H9 (cell line): Measurements from ENCODE around the gene SATB1. TPM values are rescaled to one million over a fixed set of nuclear protein-coding genes. Genes with fewer than 3 reads are reported as not detected.

Experiments used
- DNase-seq: peaks from one replicate; pipeline ENCODE4 v3.0.0-alpha.2; 2017
- H2AFZ ChIP-seq: one replicate; pipeline ENCODE4 v1.6.1; 2013; ENCODE audit warnings: mild to moderate bottlenecking, low read length, control low read depth, moderate library complexity
- H2AK5ac ChIP-seq: 2 replicates; pipeline ENCODE4 v1.6.1; 2013; ENCODE audit warnings: low read length, control low read depth, mixed read lengths; ENCODE audit not compliant: insufficient read length
- H2BK120ac ChIP-seq: one replicate; pipeline ENCODE4 v1.6.1; 2013; ENCODE audit warnings: low read depth, mild to moderate bottlenecking, low read length, control low read depth, inconsistent platforms; ENCODE audit not compliant: poor library complexity, severe bottlenecking
- H2BK12ac ChIP-seq: 2 replicates; pipeline ENCODE4 v1.6.1; 2013; ENCODE audit warnings: low read length, control low read depth, mixed read lengths, low read depth; ENCODE audit not compliant: insufficient read length
- H2BK15ac ChIP-seq: 2 replicates; pipeline ENCODE4 v1.6.1; 2013; ENCODE audit warnings: low read depth, low read length, control low read depth
- H2BK20ac ChIP-seq: one replicate; pipeline ENCODE4 v1.6.1; 2013; ENCODE audit warnings: low read depth, mild to moderate bottlenecking, low read length, control low read depth, inconsistent platforms; ENCODE audit not compliant: poor library complexity, severe bottlenecking
- H2BK5ac ChIP-seq: 2 replicates; pipeline ENCODE4 v1.6.1; 2013; ENCODE audit warnings: low read length, control low read depth, mixed read lengths; ENCODE audit not compliant: insufficient read length
- H3K14ac ChIP-seq: 2 replicates; pipeline ENCODE4 v1.6.1; 2013; ENCODE audit warnings: low read length, control low read depth; ENCODE audit not compliant: insufficient read depth
- H3K18ac ChIP-seq: 2 replicates; pipeline ENCODE4 v1.6.1; 2013; ENCODE audit warnings: low read depth, mild to moderate bottlenecking, mixed read lengths, low read length, control low read depth; ENCODE audit not compliant: insufficient read length
- H3K23ac ChIP-seq: 2 replicates; pipeline ENCODE4 v1.6.1; 2013; ENCODE audit warnings: low read length, control low read depth, mixed read lengths, low read depth; ENCODE audit not compliant: insufficient read length
- H3K23me2 ChIP-seq: 2 replicates; pipeline ENCODE4 v1.6.1; 2013; ENCODE audit warnings: low read depth, mild to moderate bottlenecking, mixed read lengths, low read length, control low read depth; ENCODE audit not compliant: insufficient read length, poor library complexity, severe bottlenecking
- H3K27ac ChIP-seq: 2 replicates; pipeline ENCODE4 v1.5.1; 2013; ENCODE audit warnings: low read length, control low read depth, mixed read lengths, low read depth; ENCODE audit not compliant: insufficient read length
- H3K27me3 ChIP-seq: 2 replicates; pipeline ENCODE4 v1.6.1; 2013; ENCODE audit warnings: low read length, control low read depth, inconsistent platforms; ENCODE audit not compliant: insufficient read depth
- H3K4ac ChIP-seq: 2 replicates; pipeline ENCODE4 v1.6.1; 2013; ENCODE audit warnings: low read depth, mild to moderate bottlenecking, control low read depth, inconsistent platforms, low read length, moderate library complexity
- H3K4me1 ChIP-seq: 2 replicates; pipeline ENCODE4 v1.6.1; 2013; ENCODE audit warnings: low read length, control low read depth, inconsistent platforms; ENCODE audit not compliant: insufficient read depth
- H3K4me2 ChIP-seq: 2 replicates; pipeline ENCODE4 v1.6.1; 2013; ENCODE audit warnings: low read length, control low read depth, mixed read lengths; ENCODE audit not compliant: insufficient read length, insufficient read depth
- H3K56ac ChIP-seq: 2 replicates; pipeline ENCODE4 v1.6.1; 2013; ENCODE audit warnings: low read depth, mild to moderate bottlenecking, mixed read lengths, low read length, control low read depth; ENCODE audit not compliant: insufficient read length
- H3K79me1 ChIP-seq: 2 replicates; pipeline ENCODE4 v1.6.1; 2013; ENCODE audit warnings: low read depth, mild to moderate bottlenecking, moderate library complexity, low read length, control low read depth, inconsistent platforms; ENCODE audit not compliant: insufficient read depth, poor library complexity, severe bottlenecking
- H3K79me2 ChIP-seq: 2 replicates; pipeline ENCODE4 v1.6.1; 2013; ENCODE audit warnings: low read length, control low read depth, inconsistent platforms; ENCODE audit not compliant: insufficient read depth
- H3K9ac ChIP-seq: 2 replicates; pipeline ENCODE4 v1.6.1; 2013; ENCODE audit warnings: low read length, control low read depth, mixed read lengths; ENCODE audit not compliant: insufficient read length; ENCODE audit errors: extremely low read depth
- H3K9me3 ChIP-seq: one replicate; pipeline ENCODE4 v1.6.1; 2013; ENCODE audit warnings: low read depth, low read length, inconsistent platforms; ENCODE audit not compliant: control insufficient read depth
- H3T11ph ChIP-seq: one replicate; pipeline ENCODE4 v1.6.1; 2013; ENCODE audit warnings: mild to moderate bottlenecking, low read length, control low read depth, inconsistent platforms
- H4K20me1 ChIP-seq: one replicate; pipeline ENCODE4 v1.6.1; 2013; ENCODE audit not compliant: control insufficient read depth, insufficient read length, insufficient read depth
- H4K5ac ChIP-seq: 2 replicates; pipeline ENCODE4 v1.6.1; 2013; ENCODE audit warnings: low read depth, mild to moderate bottlenecking, mixed read lengths, low read length, control low read depth; ENCODE audit not compliant: insufficient read length
- H4K8ac ChIP-seq: replicated peaks from 2 replicates; pipeline ENCODE4 v1.6.1; 2013; ENCODE audit warnings: low read length, control low read depth, mixed read lengths, low read depth; ENCODE audit not compliant: insufficient read length
- H4K91ac ChIP-seq: 2 replicates; pipeline ENCODE4 v1.6.1; 2013; ENCODE audit warnings: low read depth, mild to moderate bottlenecking, moderate library complexity, mixed read lengths, low read length, control low read depth; ENCODE audit not compliant: insufficient read length
- H3K27ac Mint-ChIP-seq, 3 experiments: 2 replicates in 2 of 3; 3 replicates in 1 of 3; pipeline ENCODE4 v1.8.0; 2020 to 2021; ENCODE audit warnings: mixed read lengths in 3 of 3, mild to moderate bottlenecking in 1 of 3, moderate library complexity in 1 of 3
- H3K27me3 Mint-ChIP-seq: 2 replicates; pipeline ENCODE4 v1.8.0; 2021; ENCODE audit warnings: low read depth, mild to moderate bottlenecking, moderate library complexity, mixed read lengths
- H3K36me3 Mint-ChIP-seq, 3 experiments: 2 replicates in 2 of 3; 3 replicates in 1 of 3; pipeline ENCODE4 v1.8.0; 2020 to 2021; ENCODE audit warnings: low read depth in 3 of 3, mixed read lengths in 3 of 3; ENCODE audit not compliant: insufficient read depth in 1 of 3
- H3K4me1 Mint-ChIP-seq, 2 experiments: 2 replicates each; pipeline ENCODE4 v1.8.0; 2020; ENCODE audit warnings: mixed read lengths in 2 of 2
- H3K4me3 Mint-ChIP-seq, 2 experiments: 2 replicates in 1 of 2; 3 replicates in 1 of 2; pipeline ENCODE4 v1.8.0; 2020 to 2021; ENCODE audit warnings: mild to moderate bottlenecking in 2 of 2, mixed read lengths in 2 of 2, moderate library complexity in 1 of 2
- H3K9me3 Mint-ChIP-seq, 2 experiments: 2 replicates in 1 of 2; 3 replicates in 1 of 2; pipeline ENCODE4 v1.8.0; 2020; ENCODE audit warnings: mild to moderate bottlenecking in 2 of 2, mixed read lengths in 2 of 2, moderate library complexity in 1 of 2
- WGBS: extraction: QIAGEN DNeasy Blood & Tissue Kit; methylation state at CpG from one replicate; pipeline ENCODE4 v1.1.7; 2013; ENCODE audit warnings: missing lambda C conversion rate, low lambda C conversion rate, mixed read lengths; ENCODE audit not compliant: insufficient read length; ENCODE audit errors: extremely low coverage; 5-methylcytosine and 5-hydroxymethylcytosine counted together
- total RNA-seq: library from RNA; stranded (reverse); gene quantifications from 2 replicates; pipeline ENCODE4 v1.2.1, GENCODE V29; 2021
- TF ChIP-seq, protein P1 (sequence below): fragments of 200-600 bp; sonication (generic); conservative IDR thresholded peaks from 3 replicates; pipeline ENCODE4 v1.8.0; 2021; ENCODE audit warnings: antibody characterized with exemption, mild to moderate bottlenecking

SATB1 gene
- total RNA-seq, 1 experiment from 2014 or later, result 30.7 TPM

DNA sequence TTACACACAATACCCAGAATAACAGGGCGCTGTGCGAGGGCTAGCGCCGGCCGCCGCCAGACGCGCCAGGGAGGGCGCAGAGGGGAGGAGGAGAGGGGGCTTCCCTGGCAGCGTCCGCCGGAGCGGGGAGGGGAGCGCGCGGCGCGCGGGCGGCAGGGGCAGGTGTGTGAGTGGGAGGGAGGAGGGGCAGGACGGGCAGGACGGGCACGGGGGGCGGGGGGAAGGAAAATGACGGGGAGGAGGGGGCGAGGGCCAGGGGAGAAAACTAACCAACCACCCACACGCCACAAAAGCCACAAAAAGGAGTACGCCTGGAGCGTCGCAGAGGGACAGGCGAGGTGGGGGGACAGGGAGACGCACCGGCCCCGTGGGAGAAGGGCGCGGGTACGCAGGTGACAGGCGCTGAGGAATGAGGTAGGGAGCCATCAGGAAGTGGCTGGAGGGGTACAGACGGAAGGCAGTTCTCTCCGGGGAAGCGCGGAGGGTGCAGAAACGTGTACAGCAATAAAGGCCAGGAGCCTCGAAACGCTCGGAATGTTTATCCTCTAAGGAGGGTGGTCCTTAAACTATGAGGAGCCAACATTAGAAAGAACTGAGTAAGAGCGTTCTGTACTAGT, 610 bp upstream of the SATB1 start:
- Histone ChIP-seq H3K9me3 (no peaks in the 10 kb centered on the region), H3K4me1 (peaks cover 2% of the 10 kb centered on the region; the same call in 1 of the 2 replicates), H3T11ph (no peak overlapping the region), H2BK120ac (no peak overlapping the region), H3K18ac (no peak overlapping the region), H3K23ac (no peak overlapping the region), H2BK12ac (no peak overlapping the region), H2BK20ac (no peak overlapping the region), H3K27me3 (no peaks in the 10 kb centered on the region), H2BK5ac (no peak overlapping the region), H4K20me1 (no peaks in the 10 kb centered on the region), H4K5ac (no peak overlapping the region), H3K9ac (no peak overlapping the region), H3K56ac (no peak overlapping the region), H3K23me2 (peaks cover 13% of the 10 kb centered on the region), H4K8ac (no peak overlapping the region), H2AFZ (no peak overlapping the region), H3K27ac (no peak overlapping the region), H3K79me1 (no peaks in the 10 kb centered on the region), H4K91ac (no peak overlapping the region), H3K4me2 (peak overlapping the region; percentile 86), H3K4ac (no peak overlapping the region), H2BK15ac (no peak overlapping the region), H3K79me2 (peaks cover 1% of the 10 kb centered on the region; the same call in 1 of the 2 replicates), H3K14ac (no peak overlapping the region), H2AK5ac (no peak overlapping the region)
- H3K4me3 Mint-ChIP-seq, result peak overlapping the region; percentile 88 to 98
- no peaks in the 10 kb centered on the region for H3K27me3 Mint-ChIP-seq
- no CpG with 5 or more reads among the region's 47 CpGs for WGBS
- no peaks in the 10 kb centered on the region; a peak in 1 of 5 replicates for H3K9me3 Mint-ChIP-seq
- H3K36me3 Mint-ChIP-seq, result peaks cover 0 to under 1% (median 0%) of the 10 kb centered on the region in 3 experiments; a peak in 2 of 7 replicates
- peak; percentile 57 for DNase-seq
- peak overlapping the region in 2 of 3 experiments; percentile 73 to 94; a peak in 5 of 7 replicates for H3K27ac Mint-ChIP-seq
- peaks cover 27 to 29% of the 10 kb centered on the region in 2 experiments for H3K4me1 Mint-ChIP-seq
- TF ChIP-seq, protein P1, sequence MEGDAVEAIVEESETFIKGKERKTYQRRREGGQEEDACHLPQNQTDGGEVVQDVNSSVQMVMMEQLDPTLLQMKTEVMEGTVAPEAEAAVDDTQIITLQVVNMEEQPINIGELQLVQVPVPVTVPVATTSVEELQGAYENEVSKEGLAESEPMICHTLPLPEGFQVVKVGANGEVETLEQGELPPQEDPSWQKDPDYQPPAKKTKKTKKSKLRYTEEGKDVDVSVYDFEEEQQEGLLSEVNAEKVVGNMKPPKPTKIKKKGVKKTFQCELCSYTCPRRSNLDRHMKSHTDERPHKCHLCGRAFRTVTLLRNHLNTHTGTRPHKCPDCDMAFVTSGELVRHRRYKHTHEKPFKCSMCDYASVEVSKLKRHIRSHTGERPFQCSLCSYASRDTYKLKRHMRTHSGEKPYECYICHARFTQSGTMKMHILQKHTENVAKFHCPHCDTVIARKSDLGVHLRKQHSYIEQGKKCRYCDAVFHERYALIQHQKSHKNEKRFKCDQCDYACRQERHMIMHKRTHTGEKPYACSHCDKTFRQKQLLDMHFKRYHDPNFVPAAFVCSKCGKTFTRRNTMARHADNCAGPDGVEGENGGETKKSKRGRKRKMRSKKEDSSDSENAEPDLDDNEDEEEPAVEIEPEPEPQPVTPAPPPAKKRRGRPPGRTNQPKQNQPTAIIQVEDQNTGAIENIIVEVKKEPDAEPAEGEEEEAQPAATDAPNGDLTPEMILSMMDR, result no peak
